ENCODE results near the gene USH1C. TPM values are rescaled to one million over a fixed set of nuclear protein-coding genes. Genes with fewer than 3 reads are reported as not detected.

The USH1C gene
- total RNA-seq, 1 donor from 2014 or later = not detected

DNA sequence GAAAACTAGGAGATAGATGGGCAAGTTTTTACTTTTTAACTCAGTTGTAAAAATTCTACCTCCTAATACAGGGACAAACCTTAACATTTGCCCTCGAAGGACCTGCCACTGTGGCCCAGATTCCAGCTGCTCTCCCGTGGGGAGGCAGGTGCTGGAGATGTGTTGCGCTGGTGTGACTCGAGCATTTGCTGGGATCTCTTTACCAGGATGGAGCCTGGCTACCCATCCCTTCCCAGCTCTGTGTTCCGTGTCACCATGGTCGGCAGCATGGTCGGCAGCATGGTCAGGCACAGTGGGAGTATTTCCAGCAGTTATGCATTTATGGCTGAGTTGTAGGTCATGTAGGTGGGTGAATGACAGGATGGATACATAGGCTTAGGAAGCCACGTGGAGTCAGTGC, 44.0 kb upstream of the USH1C start:
- Histone ChIP-seq H3K27me3 (no peaks in the 10 kb centered on the region), H3K4me3 (no peak overlapping the region), H3K4me1 (no peaks in the 10 kb centered on the region), H3K9me3 (no peaks in the 10 kb centered on the region), H3K27ac (no peak overlapping the region), H3K36me3 (no peaks in the 10 kb centered on the region)
- peak in 1 of 2 donors; percentile 15 for DNase-seq (ENCODE audit: low spot score in 2 of 2)
- intact Hi-C loops (cut with DNase I) = no loop called here
- TF ChIP-seq, protein P1, sequence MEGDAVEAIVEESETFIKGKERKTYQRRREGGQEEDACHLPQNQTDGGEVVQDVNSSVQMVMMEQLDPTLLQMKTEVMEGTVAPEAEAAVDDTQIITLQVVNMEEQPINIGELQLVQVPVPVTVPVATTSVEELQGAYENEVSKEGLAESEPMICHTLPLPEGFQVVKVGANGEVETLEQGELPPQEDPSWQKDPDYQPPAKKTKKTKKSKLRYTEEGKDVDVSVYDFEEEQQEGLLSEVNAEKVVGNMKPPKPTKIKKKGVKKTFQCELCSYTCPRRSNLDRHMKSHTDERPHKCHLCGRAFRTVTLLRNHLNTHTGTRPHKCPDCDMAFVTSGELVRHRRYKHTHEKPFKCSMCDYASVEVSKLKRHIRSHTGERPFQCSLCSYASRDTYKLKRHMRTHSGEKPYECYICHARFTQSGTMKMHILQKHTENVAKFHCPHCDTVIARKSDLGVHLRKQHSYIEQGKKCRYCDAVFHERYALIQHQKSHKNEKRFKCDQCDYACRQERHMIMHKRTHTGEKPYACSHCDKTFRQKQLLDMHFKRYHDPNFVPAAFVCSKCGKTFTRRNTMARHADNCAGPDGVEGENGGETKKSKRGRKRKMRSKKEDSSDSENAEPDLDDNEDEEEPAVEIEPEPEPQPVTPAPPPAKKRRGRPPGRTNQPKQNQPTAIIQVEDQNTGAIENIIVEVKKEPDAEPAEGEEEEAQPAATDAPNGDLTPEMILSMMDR (IDR thresholded peaks at IDR 0.05) = no peak

- TF ChIP-seq, protein P1 (IDR thresholded peaks at IDR 0.05) = no peak
- H3K27ac ChIP-seq = no peak overlapping the region
- peak in 1 of 2 donors; percentile 53 for DNase-seq (ENCODE audit: low spot score in 2 of 2)
These were observed 41.9 kb upstream of the USH1C start for GRCh38 chr11:17585911-17586695.

DNA sequence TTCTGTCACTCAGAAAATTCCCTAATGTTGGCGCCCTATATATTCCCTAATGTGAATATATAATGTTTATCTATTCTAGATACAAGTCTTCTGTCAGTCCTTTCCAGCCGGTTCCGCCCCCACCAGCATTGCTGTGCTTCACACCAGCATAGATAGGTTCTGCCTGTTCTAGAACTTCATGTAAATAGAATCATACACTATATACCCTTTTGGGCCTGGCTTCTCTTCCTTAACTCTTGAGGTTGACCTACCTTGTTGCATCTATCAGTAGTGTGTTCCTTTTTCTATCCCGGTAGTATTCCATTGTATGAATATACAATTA, 37.5 kb upstream of the USH1C start:
- Histone ChIP-seq H3K27me3 (no peaks in the 10 kb centered on the region), H3K9me3 (no peaks in the 10 kb centered on the region), H3K27ac (no peak overlapping the region), H3K4me3 (no peak overlapping the region), H3K4me1 (no peaks in the 10 kb centered on the region), H3K36me3 (no peaks in the 10 kb centered on the region)
- TF ChIP-seq, protein P1 (IDR thresholded peaks at IDR 0.05) = no peak
- peak in 1 of 2 donors; percentile 51 for DNase-seq (ENCODE audit: low spot score in 2 of 2)
- intact Hi-C loops (cut with DNase I) = no loop called here

More at GRCh38 chr11:17585911-17586695, 41.9 kb upstream of the USH1C start:
- H3K4me1 ChIP-seq = no peaks in the 10 kb centered on the region
- intact Hi-C loops (cut with DNase I) = no loop called here
- H3K4me3 ChIP-seq = no peak overlapping the region
- no peaks in the 10 kb centered on the region for H3K27me3 ChIP-seq
- H3K36me3 ChIP-seq = no peaks in the 10 kb centered on the region
- H3K9me3 ChIP-seq = no peaks in the 10 kb centered on the region

DNA sequence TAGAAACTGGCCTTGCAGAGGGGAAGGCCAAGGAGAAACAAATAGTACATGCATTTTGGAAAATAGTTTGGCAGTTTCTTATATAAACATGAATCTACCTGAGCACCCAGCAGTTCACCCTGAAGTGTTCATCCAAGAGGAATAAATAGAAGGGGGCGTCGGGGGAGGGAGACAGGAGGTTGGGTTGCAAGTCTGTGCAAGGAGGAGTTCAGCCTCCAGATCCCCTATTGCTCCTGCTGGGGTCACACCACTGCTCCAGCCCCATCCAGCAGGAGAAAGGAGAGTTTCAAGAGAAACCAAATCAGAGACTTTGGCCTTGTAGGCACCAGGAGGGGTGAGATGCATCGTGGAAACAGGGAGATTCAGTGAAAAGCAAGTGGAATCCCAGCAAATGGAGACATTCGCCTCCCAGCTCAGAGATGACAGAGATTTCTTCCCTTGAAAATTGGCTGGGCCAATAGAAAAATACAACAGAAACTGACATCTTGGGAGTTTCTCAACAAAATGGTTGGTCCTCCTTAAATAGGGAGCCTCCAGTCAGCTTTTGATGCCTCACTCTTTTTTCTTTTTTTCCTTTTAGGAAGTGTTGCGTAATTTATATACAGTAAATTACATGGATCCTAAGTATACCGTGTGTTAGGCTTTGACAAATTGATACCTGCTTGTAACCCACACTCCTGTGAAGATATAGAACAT, 37.0 kb upstream of the USH1C start:
- Histone ChIP-seq H3K4me3 (no peak overlapping the region), H3K27ac (no peak overlapping the region), H3K4me1 (no peaks in the 10 kb centered on the region), H3K9me3 (no peaks in the 10 kb centered on the region), H3K36me3 (no peaks in the 10 kb centered on the region), H3K27me3 (no peaks in the 10 kb centered on the region)
- DNase-seq (ENCODE audit: low spot score in 2 of 2) = peak in 1 of 2 donors; percentile 19
- TF ChIP-seq, protein P1 (IDR thresholded peaks at IDR 0.05) = no peak
- intact Hi-C loops (cut with DNase I) = no loop called here

GRCh38 chr11:17580271-17580670, 36.1 kb upstream of the USH1C start:
- peak in 1 of 2 donors; percentile 15 for DNase-seq (ENCODE audit: low spot score in 2 of 2)
- Histone ChIP-seq H3K9me3 (no peaks in the 10 kb centered on the region), H3K36me3 (no peaks in the 10 kb centered on the region), H3K27me3 (no peaks in the 10 kb centered on the region), H3K4me1 (no peaks in the 10 kb centered on the region), H3K27ac (no peak overlapping the region), H3K4me3 (no peak overlapping the region)
- intact Hi-C loops (cut with DNase I) = no loop called here
- TF ChIP-seq, protein P1 (IDR thresholded peaks at IDR 0.05) = no peak
